Ishikawa (cell line): ENCODE results near the gene ST6GALNAC1.

Experiments
- CEBPB ChIP-seq: IDR thresholded peaks from 2 replicates; pipeline ENCODE4 v1.6.1; 2012
- CREB1 ChIP-seq: IDR thresholded peaks from 2 replicates; pipeline ENCODE4 v1.6.1; 2012; ENCODE audit warnings: low read depth
- EGR1 ChIP-seq: IDR thresholded peaks from 2 replicates; pipeline ENCODE4 v1.6.1; 2012
- EP300 ChIP-seq: IDR thresholded peaks from 2 replicates; pipeline ENCODE4 v1.6.1; 2012; ENCODE audit warnings: borderline replicate concordance
- FOXM1 ChIP-seq: IDR thresholded peaks from 2 replicates; pipeline ENCODE4 v1.6.1; 2012; ENCODE audit warnings: low read depth, borderline replicate concordance
- MAX ChIP-seq: IDR thresholded peaks from 2 replicates; pipeline ENCODE4 v1.6.1; 2012
- NFIC ChIP-seq: IDR thresholded peaks from 2 replicates; pipeline ENCODE4 v1.6.1; 2012
- RAD21 ChIP-seq: IDR thresholded peaks from 2 replicates; pipeline ENCODE4 v1.6.1; 2012; ENCODE audit warnings: low read depth
- REST ChIP-seq: IDR thresholded peaks from 2 replicates; pipeline ENCODE4 v1.6.1; 2012; ENCODE audit warnings: low read depth, mild to moderate bottlenecking
- TAF1 ChIP-seq: IDR thresholded peaks from 2 replicates; pipeline ENCODE4 v1.6.1; 2012; ENCODE audit warnings: low read depth, mild to moderate bottlenecking
- TCF12 ChIP-seq: IDR thresholded peaks from 2 replicates; pipeline ENCODE4 v1.6.1; 2012; ENCODE audit warnings: low read depth
- TEAD4 ChIP-seq: IDR thresholded peaks from 2 replicates; pipeline ENCODE4 v1.6.1; 2012
- USF1 ChIP-seq: IDR thresholded peaks from 2 replicates; pipeline ENCODE4 v1.6.1; 2012
- YY1 ChIP-seq: IDR thresholded peaks from 2 replicates; pipeline ENCODE4 v1.6.1; 2012; ENCODE audit warnings: low read depth
- ZBTB7A ChIP-seq: IDR thresholded peaks from 2 replicates; pipeline ENCODE4 v1.6.1; 2012; ENCODE audit warnings: low read depth

ST6GALNAC1 gene

GRCh38 chr17:76671123-76671911, 27.8 kb upstream of the ST6GALNAC1 start:
- TF ChIP-seq FOXM1 = peak; percentile 78; the same call in 1 of the 2 replicates
- TF ChIP-seq CREB1 = 0 out of 2 replicates have a peak, but pooled peaks have one; percentile 51
- TF ChIP-seq TCF12 = peak; percentile 97
- peak; percentile 96 for TF ChIP-seq EP300
- TF ChIP-seq ZBTB7A = no peak; the same call in 1 of the 2 replicates
- 0 out of 2 replicates have a peak, but pooled peaks have one; percentile 79 for TF ChIP-seq YY1
- peak; percentile 26; the same call in 1 of the 2 replicates for TF ChIP-seq RAD21
- TF ChIP-seq NFIC = peak; percentile 89
- peak; percentile 40; the same call in 1 of the 2 replicates for TF ChIP-seq USF1
- no peak for TF ChIP-seq REST
- TF ChIP-seq CEBPB = peak; percentile 45; the same call in 1 of the 2 replicates
- TF ChIP-seq MAX = peak; percentile 81
- peak; percentile 48 for TF ChIP-seq TAF1
- TF ChIP-seq TEAD4 = peak; percentile 96
- TF ChIP-seq EGR1 = no peak

- TF ChIP-seq NFIC (no peak), YY1 (no peak; the same call in none of the 2 replicates), ZBTB7A (0 out of 2 replicates have a peak, but pooled peaks have one; percentile 36)
Observed at GRCh38 chr17:76670718-76671122, 27.2 kb upstream of the ST6GALNAC1 start.

GRCh38 chr17:76670020-76670717, 26.6 kb upstream of the ST6GALNAC1 start:
- TF ChIP-seq TCF12 (peak; percentile 86), YY1 (no peak), TAF1 (no peak), FOXM1 (peak; percentile 71; the same call in 1 of the 2 replicates), USF1 (no peak), NFIC (peak; percentile 97), CEBPB (peak; percentile 63), RAD21 (no peak), TEAD4 (peak; percentile 88), ZBTB7A (no peak), EP300 (peak; percentile 93), CREB1 (no peak), EGR1 (no peak), MAX (peak; percentile 34; the same call in 1 of the 2 replicates), REST (no peak)

GRCh38 chr17:76667786-76668453, 24.4 kb upstream of the ST6GALNAC1 start:
- TF ChIP-seq TAF1 = no peak
- TF ChIP-seq REST = no peak
